GM12878 (cell line): Measurements from ENCODE around the gene DNMT3A. TPM values are rescaled to one million over a fixed set of nuclear protein-coding genes. Genes with fewer than 3 reads are reported as not detected.

Experiments used
- ATAC-seq: fragments of 200-7000 bp; cut with Tn5 transposase; 3 replicates; pipeline ENCODE4 v1.9.1; 2020; ENCODE audit warnings: mild to moderate bottlenecking, moderate library complexity
- BruUV-seq: library from RNA; stranded (reverse); fragments of 400-500 nt; replicated peaks from 2 replicates; lab custom pipeline; 2021; lab: Mats Ljungman, UMichigan
- CTCF ChIA-PET: fragments of 300-600 bp; sonication (Branson Sonifier 250); formaldehyde crosslinking; extraction: SDS; loops from one replicate; lab custom pipeline; 2021; ENCODE audit warnings: inconsistent platforms; lab: Yijun Ruan, JAX
- POLR2A ChIA-PET: fragments of 350-600 bp; formaldehyde crosslinking; extraction: SDS; loops from one replicate; lab custom pipeline; 2021; ENCODE audit warnings: inconsistent platforms; lab: Charles Lee
- RAD21 ChIA-PET: fragments of 300-600 bp; sonication (Branson Sonifier 250); formaldehyde crosslinking; loops from one replicate; lab custom pipeline; 2023; ENCODE audit warnings: antibody characterized with exemption; ENCODE audit not compliant: unreplicated experiment; lab: Charles Lee
- SMC1A ChIA-PET: fragments of 300-600 bp; sonication (Branson Sonifier 250); formaldehyde crosslinking; loops from one replicate; lab custom pipeline; 2023; ENCODE audit not compliant: unreplicated experiment, uncharacterized antibody; lab: Charles Lee
- DNase-seq: peaks from one replicate; pipeline ENCODE4 v3.0.0-alpha.2; 2011; ENCODE audit warnings: low read depth, low spot score
- FAIRE-seq: peaks from 3 replicates; lab custom pipeline; 2011; peaks lifted over from hg19 to GRCh38; lab: Jason Lieb, UNC
- H2AFZ ChIP-seq: 2 replicates; pipeline ENCODE4 v1.6.0; 2011; ENCODE audit warnings: low read depth, low read length, control low read depth; ENCODE audit not compliant: control insufficient read depth
- H3K27ac ChIP-seq: 2 replicates; pipeline ENCODE4 v1.5.1; 2011; ENCODE audit warnings: control low read depth; ENCODE audit not compliant: control insufficient read depth, insufficient read depth
- H3K27me3 ChIP-seq, 2 experiments: replicated peaks in 1 of 2; 2 replicates each; pipeline versions ENCODE4 v1.6.0 to v1.6.1; 2011; ENCODE audit warnings: low read length in 1 of 2; ENCODE audit not compliant: control insufficient read depth in 2 of 2, insufficient read depth in 2 of 2
- H3K36me3 ChIP-seq, 2 experiments: 2 replicates each; pipeline ENCODE4 v1.5.1; 2011; ENCODE audit warnings: low read length in 1 of 2; ENCODE audit not compliant: control insufficient read depth in 2 of 2, insufficient read depth in 2 of 2
- H3K4me1 ChIP-seq: 2 replicates; pipeline ENCODE4 v1.6.1; 2011; ENCODE audit warnings: mild to moderate bottlenecking, low read length, moderate library complexity, mixed read lengths; ENCODE audit not compliant: control insufficient read depth, insufficient read depth
- H3K4me2 ChIP-seq: 2 replicates; pipeline ENCODE4 v1.6.0; 2011; ENCODE audit warnings: control low read depth; ENCODE audit not compliant: control insufficient read depth, insufficient read depth
- H3K4me3 ChIP-seq: fragments of 200-600 bp; sonication (generic); 2 replicates; pipeline ENCODE4 v1.5.1; 2016
- H3K79me2 ChIP-seq: 2 replicates; pipeline ENCODE4 v1.6.0; 2011; ENCODE audit warnings: low read length; ENCODE audit not compliant: control insufficient read depth, insufficient read depth
- H3K9ac ChIP-seq: 2 replicates; pipeline ENCODE4 v1.8.0; 2011; ENCODE audit warnings: low read length, control low read depth, mixed read lengths; ENCODE audit not compliant: control insufficient read depth, insufficient read depth
- H3K9me3 ChIP-seq: replicated peaks from 3 replicates; pipeline ENCODE4 v1.5.1; 2011; ENCODE audit warnings: mild to moderate bottlenecking, low read length; ENCODE audit not compliant: control insufficient read depth, insufficient read depth
- H4K20me1 ChIP-seq: 2 replicates; pipeline ENCODE4 v1.6.0; 2011; ENCODE audit not compliant: control insufficient read depth, insufficient read depth
- BMI1 ChIP-seq: fragments of 450-650 bp; IDR thresholded peaks from 2 replicates; pipeline ENCODE4 v1.6.1; 2016; ENCODE audit warnings: mild to moderate bottlenecking, moderate library complexity, borderline replicate concordance
- CBX5 ChIP-seq: sonication (generic); IDR thresholded peaks from 2 replicates; pipeline ENCODE4 v1.6.1; 2016; ENCODE audit warnings: low read depth, moderate library complexity, mild to moderate bottlenecking, inconsistent platforms
- CEBPB ChIP-seq, 2 experiments: fragments of 150-350 bp in 1 of 2; IDR thresholded peaks; 2 replicates each; pipeline ENCODE4 v1.6.1; 2012 to 2014; ENCODE audit warnings: low read depth in 2 of 2, low read length in 2 of 2, borderline replicate concordance in 1 of 2, inconsistent platforms in 1 of 2
- CHD1 ChIP-seq: IDR thresholded peaks from 2 replicates; pipeline ENCODE4 v1.6.1; 2012; ENCODE audit warnings: low read depth, low read length, improper control_type of control experiment
- DPF2 ChIP-seq: fragments of 450-650 bp; IDR thresholded peaks from 2 replicates; pipeline ENCODE4 v1.6.1; 2017; ENCODE audit warnings: mild to moderate bottlenecking
- ESRRA ChIP-seq: IDR thresholded peaks from 2 replicates; pipeline ENCODE4 v1.6.1; 2012; ENCODE audit warnings: mild to moderate bottlenecking, low read length, improper control_type of control experiment
- HDGF ChIP-seq: fragments of 450-650 bp; IDR thresholded peaks from 2 replicates; pipeline ENCODE4 v1.6.1; 2016; ENCODE audit warnings: antibody characterized with exemption
- NR2F1 ChIP-seq: fragments of 450-650 bp; conservative IDR thresholded peaks from 2 replicates; pipeline ENCODE4 v1.6.1; 2017; ENCODE audit warnings: mild to moderate bottlenecking
- PKNOX1 ChIP-seq: fragments of 450-650 bp; IDR thresholded peaks from 2 replicates; pipeline ENCODE4 v1.6.1; 2016; ENCODE audit warnings: mild to moderate bottlenecking
- POU2F2 ChIP-seq: IDR thresholded peaks from 3 replicates; pipeline ENCODE4 v1.6.1; 2011; ENCODE audit warnings: low read depth, mild to moderate bottlenecking, low read length, borderline replicate concordance
- SRF ChIP-seq, 2 experiments: IDR thresholded peaks; 2 replicates each; pipeline ENCODE4 v1.6.1; 2011; ENCODE audit warnings: low read depth in 2 of 2, low read length in 2 of 2, mild to moderate bottlenecking in 1 of 2, moderate library complexity in 1 of 2
- USF1 ChIP-seq: IDR thresholded peaks from 2 replicates; pipeline ENCODE4 v1.6.1; 2011; ENCODE audit warnings: borderline replicate concordance, low read depth, mild to moderate bottlenecking, moderate library complexity, mixed read lengths, low read length; ENCODE audit not compliant: insufficient read depth; ENCODE audit errors: extremely low read length
- YBX1 ChIP-seq: fragments of 450-650 bp; IDR thresholded peaks from 2 replicates; pipeline ENCODE4 v1.6.1; 2016; ENCODE audit warnings: antibody characterized with exemption
- ZBED1 ChIP-seq: IDR thresholded peaks from 2 replicates; pipeline ENCODE4 v1.6.1; 2016; ENCODE audit warnings: borderline replicate concordance
- ZBTB4 ChIP-seq: fragments of 450-650 bp; formaldehyde crosslinking; IDR thresholded peaks from 2 replicates; pipeline ENCODE4 v1.4.0; 2022; ENCODE audit warnings: mild to moderate bottlenecking, moderate library complexity
- WGBS: methylation state at CpG from one replicate; pipeline ENCODE4 v1.1.6; 2016; ENCODE audit warnings: low lambda C conversion rate; ENCODE audit not compliant: insufficient replicate concordance, insufficient coverage; ENCODE audit errors: missing lambda C conversion rate; 5-methylcytosine and 5-hydroxymethylcytosine counted together
- in situ Hi-C: fragments of 300-500 bp; cut with MboI; formaldehyde crosslinking; loops from 9 replicates; pipeline ENCODE4 v1.14.3; 2018; ENCODE audit warnings: mixed read lengths
- intact Hi-C: fragments of 100-400 bp; cut with micrococcal nuclease; formaldehyde crosslinking; loops from one replicate; pipeline ENCODE4 v1.14.2; 2022; ENCODE audit not compliant: unreplicated experiment
- polyA plus RNA-seq, 11 experiments: library from polyadenylated mRNA; depleted of rRNA in 4 of 11; unstranded in 6 of 11; stranded (reverse) in 5 of 11; fragments of >200 nt; fragmentation: Nextera tagmentation in 4 of 11; fragmentation: Illumina TruSeq in 1 of 11; extraction: Ambion mirVana in 4 of 11; extraction: Trizol in 1 of 11; gene quantifications; 1 replicate in 1 of 11; 2 replicates in 10 of 11; pipeline versions ENCODE4 v1.2.1 to v1.2.3, GENCODE V29; 2011 to 2016; ENCODE audit warnings: inconsistent platforms in 2 of 11, missing spikeins in 2 of 11, low read depth in 1 of 11
- total RNA-seq, 4 experiments: library from RNA; depleted of rRNA in 3 of 4; stranded (reverse); fragments of >200 nt in 3 of 4; fragmentation: Illumina TruSeq in 1 of 4; extraction: Trizol in 1 of 4; gene quantifications; 2 replicates each; pipeline versions ENCODE4 v1.2.1 to v1.2.3, GENCODE V29; 2013 to 2021
- TF ChIP-seq, protein P1 (sequence below): IDR thresholded peaks from 2 replicates; pipeline ENCODE4 v1.6.1; 2011; ENCODE audit warnings: mild to moderate bottlenecking, low read depth, low read length, moderate library complexity; ENCODE audit not compliant: insufficient replicate concordance

The DNMT3A gene
- total and polyA plus RNA-seq, 10 of the 15 experiments (the other 5 are each of a cell fraction or from before 2014, with no cell fraction given), result 7.4 to 51.6 (median 17.4) TPM

- TF ChIP-seq CEBPB (IDR thresholded peaks at IDR 0.05; ENCODE audit: borderline replicate concordance in 1 of 2, low read depth in 2 of 2, low read length in 2 of 2) (no peak), ZBED1 (no peak)
Measured at GRCh38 chr2:25238920-25239319, 102.8 kb downstream of the DNMT3A start (continued).

GRCh38 chr2:25237764-25238163 lies 104.0 kb downstream of the DNMT3A start:
- Histone ChIP-seq H3K27me3 (no peaks in the 10 kb centered on the region), H3K9ac (no peak overlapping the region), H3K4me3 (no peak overlapping the region), H3K27ac (no peak overlapping the region), H3K4me2 (no peak overlapping the region), H3K9me3 (no peaks in the 10 kb centered on the region), H3K36me3 (peaks cover 19 to 45% of the 10 kb centered on the region in 2 experiments), H2AFZ (no peak overlapping the region), H4K20me1 (no peaks in the 10 kb centered on the region), H3K4me1 (no peaks in the 10 kb centered on the region), H3K79me2 (no peaks in the 10 kb centered on the region)
- no peak for FAIRE-seq
- POLR2A ChIA-PET, result no interaction called here
- WGBS, result 93% methylated on average over 8 of the region's 8 CpGs
- no peak for DNase-seq
- TF ChIP-seq, protein P1, sequence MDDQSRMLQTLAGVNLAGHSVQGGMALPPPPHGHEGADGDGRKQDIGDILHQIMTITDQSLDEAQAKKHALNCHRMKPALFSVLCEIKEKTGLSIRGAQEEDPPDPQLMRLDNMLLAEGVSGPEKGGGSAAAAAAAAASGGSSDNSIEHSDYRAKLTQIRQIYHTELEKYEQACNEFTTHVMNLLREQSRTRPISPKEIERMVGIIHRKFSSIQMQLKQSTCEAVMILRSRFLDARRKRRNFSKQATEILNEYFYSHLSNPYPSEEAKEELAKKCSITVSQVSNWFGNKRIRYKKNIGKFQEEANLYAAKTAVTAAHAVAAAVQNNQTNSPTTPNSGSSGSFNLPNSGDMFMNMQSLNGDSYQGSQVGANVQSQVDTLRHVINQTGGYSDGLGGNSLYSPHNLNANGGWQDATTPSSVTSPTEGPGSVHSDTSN, result no peak
- TF ChIP-seq YBX1, result no peak
- TF ChIP-seq POU2F2, result no peak
- no peak for TF ChIP-seq CBX5
- TF ChIP-seq NR2F1, result no peak
- no peak for TF ChIP-seq BMI1
- no peak for TF ChIP-seq SRF (IDR thresholded peaks at IDR 0.05; ENCODE audit: low read depth in 2 of 2, low read length in 2 of 2)
- TF ChIP-seq DPF2, result no peak
- TF ChIP-seq HDGF, result no peak
- no peak for TF ChIP-seq CHD1
- TF ChIP-seq ZBTB4 (CRISPR knock-in tag), result no peak
- TF ChIP-seq PKNOX1, result no peak
- no peak for TF ChIP-seq ESRRA
- TF ChIP-seq USF1, result no peak
- intact Hi-C loops (no loop called here), in situ Hi-C loops (no loop called here)
- CTCF ChIA-PET, result interaction anchor here (1.2 kb wide), 1 partner anchor 105 kb away, joined by 3 read pairs; the partner anchor contains the start of gene DNMT3A
- no TSS peak for BruUV-seq
- ATAC-seq, result no peak
- SMC1A ChIA-PET, result no interaction called here
- RAD21 ChIA-PET, result no interaction called here
